ENCODE results near the gene CMTM8. TPM values are rescaled to one million over a fixed set of nuclear protein-coding genes. Genes with fewer than 3 reads are reported as not detected.

CMTM8 gene
- total and polyA plus RNA-seq, 2 of the 8 experiments (the other 6 are each of a cell fraction or from before 2014, with no cell fraction given), result 10.5 to 22.4 TPM

DNA sequence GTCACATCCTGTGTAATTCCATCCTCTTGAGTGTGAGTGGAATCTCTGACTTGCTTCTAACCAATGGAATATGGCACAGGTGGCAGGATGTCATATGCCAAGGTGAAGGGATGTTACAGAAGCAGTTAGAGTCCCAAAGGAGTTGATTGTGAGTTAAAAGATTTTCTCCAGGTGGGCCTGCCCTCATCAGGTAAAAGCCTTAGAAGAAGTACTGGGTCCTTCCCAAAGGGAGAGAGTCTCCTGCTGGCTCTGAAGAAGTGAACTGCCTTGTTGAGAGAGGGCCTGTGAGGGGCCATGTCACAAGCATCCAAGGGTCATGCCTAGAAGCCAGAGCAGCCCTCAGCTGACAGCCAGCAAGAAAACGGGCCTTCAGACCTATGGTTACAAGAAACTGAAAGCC is 166.2 kb downstream of the CMTM8 start:
- 92% methylated on average over 1 of the region's 1 CpG; no CpG with 5 or more reads in 1 of the 2 experiments for WGBS, 2 experiments (ENCODE audit: extremely low coverage in 1 of 2, insufficient coverage in 1 of 2, insufficient read length in 1 of 2, insufficient replicate concordance in 2 of 2, low coverage in 1 of 2, low lambda C conversion rate in 2 of 2, missing lambda C conversion rate in 1 of 2)
- H2AFZ ChIP-seq (ENCODE audit: low read length), result no peak overlapping the region
- H2BK12ac ChIP-seq (ENCODE audit: low read depth, low read length), result no peak overlapping the region
- H3K56ac ChIP-seq (replicated peaks; ENCODE audit: insufficient read length, low read depth, low read length), result no peak overlapping the region
- no peaks in the 10 kb centered on the region for H3K9me3 ChIP-seq (ENCODE audit: insufficient read depth in 2 of 2, low read depth in 1 of 2, low read length in 1 of 2)
- H4K91ac ChIP-seq (replicated peaks; ENCODE audit: insufficient read length, low read length), result no peak overlapping the region
- H2BK20ac ChIP-seq (ENCODE audit: low read length), result no peak overlapping the region
- no peak overlapping the region for H2BK15ac ChIP-seq (ENCODE audit: low read length)
- FAIRE-seq (no peak), DNase-seq (ENCODE audit: low read depth in 1 of 2, low spot score in 2 of 2) (no peak)
- H2BK120ac ChIP-seq (replicated peaks; ENCODE audit: low read depth, low read length), result no peak overlapping the region
- H3K4me3 ChIP-seq (ENCODE audit: extremely low read depth in 1 of 4, insufficient read depth in 2 of 4, low read depth in 3 of 4, low read length in 4 of 4), result no peak overlapping the region
- ChIA-PET POLR2A (ENCODE audit: partially characterized antibody) (interaction anchor here (1.5 kb wide), 1 partner anchor 63 kb away, joined by 3 read pairs; no protein-coding TSS in a partner anchor), CTCF (ENCODE audit: partially characterized antibody) (interaction anchor here (0.7 to 1.8 kb wide), 4 partner anchors 10 to 227 kb away, joined by 4 to 6 read pairs (median 5); no protein-coding TSS in a partner anchor)
- H3K79me1 ChIP-seq (ENCODE audit: low read depth, low read length), result peaks cover 4% of the 10 kb centered on the region
- no peak overlapping the region for H4K5ac ChIP-seq (ENCODE audit: insufficient read length, low read depth, low read length)
- no peak overlapping the region for H4K8ac ChIP-seq (ENCODE audit: extremely low read depth, insufficient read depth, low read length)
- H3K36me3 ChIP-seq (ENCODE audit: control insufficient read depth in 2 of 4, insufficient read depth in 4 of 4, low read length in 3 of 4), result no peaks in the 10 kb centered on the region; a peak in 1 of 8 replicates
- H3K9ac ChIP-seq (replicated peaks in 1 of 4; ENCODE audit: extremely low read depth in 1 of 4, low read depth in 3 of 4, low read length in 3 of 4), result no peak overlapping the region
- H3K4me2 ChIP-seq (ENCODE audit: insufficient read depth in 1 of 2, low read depth in 2 of 2, low read length in 2 of 2), result no peak overlapping the region
- H3K27ac ChIP-seq (ENCODE audit: low read depth, low read length), result no peak overlapping the region
- H3K23ac ChIP-seq (ENCODE audit: insufficient read length), result no peak overlapping the region
- no peak overlapping the region for H2BK5ac ChIP-seq (ENCODE audit: low read depth, low read length)
- H3K79me2 ChIP-seq (ENCODE audit: control insufficient read depth in 1 of 2, insufficient read depth in 2 of 2, low read length in 2 of 2), result peaks cover 0 to 25% of the 10 kb centered on the region in 2 experiments; a peak in 3 of 4 replicates
- H3K14ac ChIP-seq (ENCODE audit: insufficient read length), result no peak overlapping the region
- H3K4me1 ChIP-seq (replicated peaks in 1 of 4; ENCODE audit: control insufficient read depth in 3 of 4, insufficient read depth in 4 of 4, low read length in 3 of 4), result peaks cover 2 to 9% (median 6%) of the 10 kb centered on the region in 4 experiments; a peak in 6 of 7 replicates
- H3K23me2 ChIP-seq (ENCODE audit: low read depth, low read length), result no peaks in the 10 kb centered on the region; the same call in 1 of the 2 replicates
- H3K27me3 ChIP-seq (replicated peaks in 1 of 4; ENCODE audit: control insufficient read depth in 3 of 4, extremely low read depth in 1 of 4, insufficient read depth in 3 of 4, low read length in 3 of 4), result no peaks in the 10 kb centered on the region
- TF ChIP-seq SP4 (IDR thresholded peaks at IDR 0.05; ENCODE audit: low read length), result no peak
- TF ChIP-seq, protein P1, sequence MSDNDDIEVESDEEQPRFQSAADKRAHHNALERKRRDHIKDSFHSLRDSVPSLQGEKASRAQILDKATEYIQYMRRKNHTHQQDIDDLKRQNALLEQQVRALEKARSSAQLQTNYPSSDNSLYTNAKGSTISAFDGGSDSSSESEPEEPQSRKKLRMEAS (IDR thresholded peaks at IDR 0.05), result no peak
- no peak for TF ChIP-seq HDAC6 (IDR thresholded peaks at IDR 0.05; ENCODE audit: low read depth, low read length)
- no peak overlapping the region for H3K4ac ChIP-seq (replicated peaks; ENCODE audit: insufficient read length, low read depth, low read length)
- no peaks in the 10 kb centered on the region for H4K20me1 ChIP-seq (replicated peaks in 1 of 2; ENCODE audit: control insufficient read depth in 1 of 2, insufficient read depth in 2 of 2, low read length in 2 of 2)
- no peak overlapping the region for H3K18ac ChIP-seq (ENCODE audit: extremely low read depth, low read length)
- no peak overlapping the region for H2AK5ac ChIP-seq (ENCODE audit: low read depth, low read length)
